GM12878 (cell line): Measurements from ENCODE around the gene TRIM46. TPM values are rescaled to one million over a fixed set of nuclear protein-coding genes. Genes with fewer than 3 reads are reported as not detected.

ENCODE experiments used
- ATAC-seq: fragments of 200-7000 bp; cut with Tn5 transposase; 3 replicates; pipeline ENCODE4 v1.9.1; 2020; ENCODE audit warnings: mild to moderate bottlenecking, moderate library complexity
- BruUV-seq: library from RNA; stranded (reverse); fragments of 400-500 nt; replicated peaks from 2 replicates; lab custom pipeline; 2021; lab: Mats Ljungman, UMichigan
- CTCF ChIA-PET: fragments of 300-600 bp; sonication (Branson Sonifier 250); formaldehyde crosslinking; extraction: SDS; loops from one replicate; lab custom pipeline; 2021; ENCODE audit warnings: inconsistent platforms; lab: Yijun Ruan, JAX
- POLR2A ChIA-PET: fragments of 350-600 bp; formaldehyde crosslinking; extraction: SDS; loops from one replicate; lab custom pipeline; 2021; ENCODE audit warnings: inconsistent platforms; lab: Charles Lee
- RAD21 ChIA-PET: fragments of 300-600 bp; sonication (Branson Sonifier 250); formaldehyde crosslinking; loops from one replicate; lab custom pipeline; 2023; ENCODE audit warnings: antibody characterized with exemption; ENCODE audit not compliant: unreplicated experiment; lab: Charles Lee
- SMC1A ChIA-PET: fragments of 300-600 bp; sonication (Branson Sonifier 250); formaldehyde crosslinking; loops from one replicate; lab custom pipeline; 2023; ENCODE audit not compliant: unreplicated experiment, uncharacterized antibody; lab: Charles Lee
- DNase-seq: peaks from one replicate; pipeline ENCODE4 v3.0.0-alpha.2; 2011; ENCODE audit warnings: low read depth, low spot score
- FAIRE-seq: peaks from 3 replicates; lab custom pipeline; 2011; peaks lifted over from hg19 to GRCh38; lab: Jason Lieb, UNC
- H2AFZ ChIP-seq: 2 replicates; pipeline ENCODE4 v1.6.0; 2011; ENCODE audit warnings: low read depth, low read length, control low read depth; ENCODE audit not compliant: control insufficient read depth
- H3K27ac ChIP-seq: 2 replicates; pipeline ENCODE4 v1.5.1; 2011; ENCODE audit warnings: control low read depth; ENCODE audit not compliant: control insufficient read depth, insufficient read depth
- H3K27me3 ChIP-seq, 2 experiments: replicated peaks in 1 of 2; 2 replicates each; pipeline versions ENCODE4 v1.6.0 to v1.6.1; 2011; ENCODE audit warnings: low read length in 1 of 2; ENCODE audit not compliant: control insufficient read depth in 2 of 2, insufficient read depth in 2 of 2
- H3K36me3 ChIP-seq, 2 experiments: 2 replicates each; pipeline ENCODE4 v1.5.1; 2011; ENCODE audit warnings: low read length in 1 of 2; ENCODE audit not compliant: control insufficient read depth in 2 of 2, insufficient read depth in 2 of 2
- H3K4me1 ChIP-seq: 2 replicates; pipeline ENCODE4 v1.6.1; 2011; ENCODE audit warnings: mild to moderate bottlenecking, low read length, moderate library complexity, mixed read lengths; ENCODE audit not compliant: control insufficient read depth, insufficient read depth
- H3K4me2 ChIP-seq: 2 replicates; pipeline ENCODE4 v1.6.0; 2011; ENCODE audit warnings: control low read depth; ENCODE audit not compliant: control insufficient read depth, insufficient read depth
- H3K4me3 ChIP-seq: fragments of 200-600 bp; sonication (generic); 2 replicates; pipeline ENCODE4 v1.5.1; 2016
- H3K79me2 ChIP-seq: 2 replicates; pipeline ENCODE4 v1.6.0; 2011; ENCODE audit warnings: low read length; ENCODE audit not compliant: control insufficient read depth, insufficient read depth
- H3K9ac ChIP-seq: 2 replicates; pipeline ENCODE4 v1.8.0; 2011; ENCODE audit warnings: low read length, control low read depth, mixed read lengths; ENCODE audit not compliant: control insufficient read depth, insufficient read depth
- H3K9me3 ChIP-seq: replicated peaks from 3 replicates; pipeline ENCODE4 v1.5.1; 2011; ENCODE audit warnings: mild to moderate bottlenecking, low read length; ENCODE audit not compliant: control insufficient read depth, insufficient read depth
- H4K20me1 ChIP-seq: 2 replicates; pipeline ENCODE4 v1.6.0; 2011; ENCODE audit not compliant: control insufficient read depth, insufficient read depth
- BMI1 ChIP-seq: fragments of 450-650 bp; IDR thresholded peaks from 2 replicates; pipeline ENCODE4 v1.6.1; 2016; ENCODE audit warnings: mild to moderate bottlenecking, moderate library complexity, borderline replicate concordance
- EZH2 ChIP-seq: IDR thresholded peaks from 2 replicates; pipeline ENCODE4 v1.6.1; 2012; ENCODE audit warnings: low read depth, mild to moderate bottlenecking, control low read depth, inconsistent platforms, low read length, borderline replicate concordance; ENCODE audit not compliant: control insufficient read depth
- NFXL1 ChIP-seq: fragments of 450-650 bp; IDR thresholded peaks from 2 replicates; pipeline ENCODE4 v1.6.1; 2017; ENCODE audit warnings: antibody characterized with exemption, mild to moderate bottlenecking, borderline replicate concordance
- NKRF ChIP-seq: fragments of 450-650 bp; conservative IDR thresholded peaks from 2 replicates; pipeline ENCODE4 v1.6.1; 2017; ENCODE audit warnings: mild to moderate bottlenecking, moderate library complexity
- RFX5 ChIP-seq: IDR thresholded peaks from 2 replicates; pipeline ENCODE4 v1.6.1; 2011; ENCODE audit warnings: low read depth, low read length, improper control_type of control experiment
- YBX1 ChIP-seq: fragments of 450-650 bp; IDR thresholded peaks from 2 replicates; pipeline ENCODE4 v1.6.1; 2016; ENCODE audit warnings: antibody characterized with exemption
- ZNF274 ChIP-seq: IDR thresholded peaks from one replicate; pipeline ENCODE4 v1.8.0; 2011; ENCODE audit not compliant: insufficient read length, insufficient read depth
- WGBS: methylation state at CpG from one replicate; pipeline ENCODE4 v1.1.6; 2016; ENCODE audit warnings: low lambda C conversion rate; ENCODE audit not compliant: insufficient replicate concordance, insufficient coverage; ENCODE audit errors: missing lambda C conversion rate; 5-methylcytosine and 5-hydroxymethylcytosine counted together
- in situ Hi-C: fragments of 300-500 bp; cut with MboI; formaldehyde crosslinking; loops from 9 replicates; pipeline ENCODE4 v1.14.3; 2018; ENCODE audit warnings: mixed read lengths
- intact Hi-C: fragments of 100-400 bp; cut with micrococcal nuclease; formaldehyde crosslinking; loops from one replicate; pipeline ENCODE4 v1.14.2; 2022; ENCODE audit not compliant: unreplicated experiment
- polyA plus RNA-seq, 11 experiments: library from polyadenylated mRNA; depleted of rRNA in 4 of 11; unstranded in 6 of 11; stranded (reverse) in 5 of 11; fragments of >200 nt; fragmentation: Nextera tagmentation in 4 of 11; fragmentation: Illumina TruSeq in 1 of 11; extraction: Ambion mirVana in 4 of 11; extraction: Trizol in 1 of 11; gene quantifications; 1 replicate in 1 of 11; 2 replicates in 10 of 11; pipeline versions ENCODE4 v1.2.1 to v1.2.3, GENCODE V29; 2011 to 2016; ENCODE audit warnings: inconsistent platforms in 2 of 11, missing spikeins in 2 of 11, low read depth in 1 of 11
- total RNA-seq, 4 experiments: library from RNA; depleted of rRNA in 3 of 4; stranded (reverse); fragments of >200 nt in 3 of 4; fragmentation: Illumina TruSeq in 1 of 4; extraction: Trizol in 1 of 4; gene quantifications; 2 replicates each; pipeline versions ENCODE4 v1.2.1 to v1.2.3, GENCODE V29; 2013 to 2021
- TF ChIP-seq, protein P1 (sequence below): IDR thresholded peaks from 2 replicates; pipeline ENCODE4 v1.6.1; 2011; ENCODE audit warnings: borderline replicate concordance, low read depth, mild to moderate bottlenecking, moderate library complexity, mixed read lengths, low read length; ENCODE audit not compliant: insufficient read depth; ENCODE audit errors: extremely low read length
- TF ChIP-seq, protein P2 (sequence below): IDR thresholded peaks from 2 replicates; pipeline ENCODE4 v1.6.1; 2011; ENCODE audit warnings: low read depth, low read length, improper control_type of control experiment, borderline replicate concordance
- TF ChIP-seq, protein P3 (sequence below): fragments of 450-650 bp; IDR thresholded peaks from 2 replicates; pipeline ENCODE4 v1.6.1; 2018; ENCODE audit warnings: mild to moderate bottlenecking, low read depth, moderate library complexity; ENCODE audit not compliant: partially characterized antibody

TRIM46 gene
- total and polyA plus RNA-seq, 10 of the 15 experiments (the other 5 are each of a cell fraction or from before 2014, with no cell fraction given): 0.08 to 3.1 (median 0.97) TPM

DNA sequence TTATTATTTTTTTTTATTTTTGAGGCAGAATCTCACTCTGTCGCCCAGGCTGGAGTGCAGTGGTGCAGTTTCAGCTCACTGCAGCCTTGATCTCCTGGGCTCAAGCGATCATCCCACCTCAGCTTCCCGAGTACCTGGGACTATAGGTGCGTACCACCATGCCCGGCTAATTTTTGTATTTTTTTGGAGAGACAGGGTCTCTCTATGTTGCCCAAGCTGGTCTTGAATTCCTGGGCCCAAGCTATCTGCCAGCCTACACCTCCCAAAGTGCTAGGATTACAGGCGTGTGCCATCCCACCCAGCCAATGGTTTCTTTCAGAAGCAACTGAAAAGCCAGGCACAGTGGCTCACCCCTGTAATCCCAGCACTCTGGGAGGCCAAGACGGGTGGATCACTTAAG lies 2.8 kb upstream of the TRIM46 start:
- H3K79me2 ChIP-seq: peaks cover 12% of the 10 kb centered on the region
- FAIRE-seq (no peak), ATAC-seq (no peak), DNase-seq (no peak)
- H3K36me3 ChIP-seq: peaks cover 0 to 3% of the 10 kb centered on the region in 2 experiments; a peak in 1 of 4 replicates
- no peak overlapping the region for H2AFZ ChIP-seq
- TF ChIP-seq NFXL1 (no peak), ZNF274 (no peak), EZH2 (no peak), YBX1 (no peak), NKRF (no peak), RFX5 (no peak), BMI1 (no peak)
- TF ChIP-seq, protein P1, sequence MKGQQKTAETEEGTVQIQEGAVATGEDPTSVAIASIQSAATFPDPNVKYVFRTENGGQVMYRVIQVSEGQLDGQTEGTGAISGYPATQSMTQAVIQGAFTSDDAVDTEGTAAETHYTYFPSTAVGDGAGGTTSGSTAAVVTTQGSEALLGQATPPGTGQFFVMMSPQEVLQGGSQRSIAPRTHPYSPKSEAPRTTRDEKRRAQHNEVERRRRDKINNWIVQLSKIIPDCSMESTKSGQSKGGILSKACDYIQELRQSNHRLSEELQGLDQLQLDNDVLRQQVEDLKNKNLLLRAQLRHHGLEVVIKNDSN: no peak
- TF ChIP-seq, protein P2, sequence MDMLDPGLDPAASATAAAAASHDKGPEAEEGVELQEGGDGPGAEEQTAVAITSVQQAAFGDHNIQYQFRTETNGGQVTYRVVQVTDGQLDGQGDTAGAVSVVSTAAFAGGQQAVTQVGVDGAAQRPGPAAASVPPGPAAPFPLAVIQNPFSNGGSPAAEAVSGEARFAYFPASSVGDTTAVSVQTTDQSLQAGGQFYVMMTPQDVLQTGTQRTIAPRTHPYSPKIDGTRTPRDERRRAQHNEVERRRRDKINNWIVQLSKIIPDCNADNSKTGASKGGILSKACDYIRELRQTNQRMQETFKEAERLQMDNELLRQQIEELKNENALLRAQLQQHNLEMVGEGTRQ: no peak
- TF ChIP-seq, protein P3, sequence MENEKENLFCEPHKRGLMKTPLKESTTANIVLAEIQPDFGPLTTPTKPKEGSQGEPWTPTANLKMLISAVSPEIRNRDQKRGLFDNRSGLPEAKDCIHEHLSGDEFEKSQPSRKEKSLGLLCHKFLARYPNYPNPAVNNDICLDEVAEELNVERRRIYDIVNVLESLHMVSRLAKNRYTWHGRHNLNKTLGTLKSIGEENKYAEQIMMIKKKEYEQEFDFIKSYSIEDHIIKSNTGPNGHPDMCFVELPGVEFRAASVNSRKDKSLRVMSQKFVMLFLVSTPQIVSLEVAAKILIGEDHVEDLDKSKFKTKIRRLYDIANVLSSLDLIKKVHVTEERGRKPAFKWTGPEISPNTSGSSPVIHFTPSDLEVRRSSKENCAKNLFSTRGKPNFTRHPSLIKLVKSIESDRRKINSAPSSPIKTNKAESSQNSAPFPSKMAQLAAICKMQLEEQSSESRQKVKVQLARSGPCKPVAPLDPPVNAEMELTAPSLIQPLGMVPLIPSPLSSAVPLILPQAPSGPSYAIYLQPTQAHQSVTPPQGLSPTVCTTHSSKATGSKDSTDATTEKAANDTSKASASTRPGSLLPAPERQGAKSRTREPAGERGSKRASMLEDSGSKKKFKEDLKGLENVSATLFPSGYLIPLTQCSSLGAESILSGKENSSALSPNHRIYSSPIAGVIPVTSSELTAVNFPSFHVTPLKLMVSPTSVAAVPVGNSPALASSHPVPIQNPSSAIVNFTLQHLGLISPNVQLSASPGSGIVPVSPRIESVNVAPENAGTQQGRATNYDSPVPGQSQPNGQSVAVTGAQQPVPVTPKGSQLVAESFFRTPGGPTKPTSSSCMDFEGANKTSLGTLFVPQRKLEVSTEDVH: no peak
- ChIA-PET SMC1A (interaction anchor here (5.5 to 5.9 kb wide), 2 partner anchors 75 to 79 kb away, joined by 36 to 37 read pairs; no protein-coding TSS in a partner anchor), CTCF (interaction anchor here (0.6 to 12.1 kb wide), 8 partner anchors 22 to 573 kb away, joined by 3 to 284 read pairs (median 27); no protein-coding TSS in a partner anchor), POLR2A (interaction anchor here (0.7 to 1.3 kb wide), 3 partner anchors 23 to 107 kb away, joined by 3 to 8 read pairs (median 3); no protein-coding TSS in a partner anchor), RAD21 (interaction anchor here (5.1 kb wide), 1 partner anchor 81 kb away, joined by 71 read pairs; no protein-coding TSS in a partner anchor)
- no peak overlapping the region for H3K9ac ChIP-seq
- H3K27ac ChIP-seq: no peak overlapping the region
- H3K4me3 ChIP-seq: no peak overlapping the region
- H4K20me1 ChIP-seq: no peaks in the 10 kb centered on the region
- intact Hi-C loops: loop anchor here (5.0 kb wide), 1 partner anchor 34 kb away; the partner anchor contains the start of gene SLC50A1
- peaks cover 19% of the 10 kb centered on the region for H3K4me1 ChIP-seq
- no TSS peak for BruUV-seq
- no peaks in the 10 kb centered on the region for H3K27me3 ChIP-seq
- H3K9me3 ChIP-seq: no peaks in the 10 kb centered on the region; the same call in 2 of the 3 replicates
- no peak overlapping the region for H3K4me2 ChIP-seq
- in situ Hi-C loops: no loop called here
- WGBS: 77% methylated on average over 7 of the region's 7 CpGs
